HG03095 (cell line): ENCODE results near the gene ELN.

Experiments used
- ATAC-seq: cut with Tn5 transposase; IDR thresholded peaks from one replicate; pipeline ENCODE4 v1.9.1; 2021; ENCODE audit warnings: moderate library complexity; ENCODE audit not compliant: unreplicated experiment

ELN gene

DNA sequence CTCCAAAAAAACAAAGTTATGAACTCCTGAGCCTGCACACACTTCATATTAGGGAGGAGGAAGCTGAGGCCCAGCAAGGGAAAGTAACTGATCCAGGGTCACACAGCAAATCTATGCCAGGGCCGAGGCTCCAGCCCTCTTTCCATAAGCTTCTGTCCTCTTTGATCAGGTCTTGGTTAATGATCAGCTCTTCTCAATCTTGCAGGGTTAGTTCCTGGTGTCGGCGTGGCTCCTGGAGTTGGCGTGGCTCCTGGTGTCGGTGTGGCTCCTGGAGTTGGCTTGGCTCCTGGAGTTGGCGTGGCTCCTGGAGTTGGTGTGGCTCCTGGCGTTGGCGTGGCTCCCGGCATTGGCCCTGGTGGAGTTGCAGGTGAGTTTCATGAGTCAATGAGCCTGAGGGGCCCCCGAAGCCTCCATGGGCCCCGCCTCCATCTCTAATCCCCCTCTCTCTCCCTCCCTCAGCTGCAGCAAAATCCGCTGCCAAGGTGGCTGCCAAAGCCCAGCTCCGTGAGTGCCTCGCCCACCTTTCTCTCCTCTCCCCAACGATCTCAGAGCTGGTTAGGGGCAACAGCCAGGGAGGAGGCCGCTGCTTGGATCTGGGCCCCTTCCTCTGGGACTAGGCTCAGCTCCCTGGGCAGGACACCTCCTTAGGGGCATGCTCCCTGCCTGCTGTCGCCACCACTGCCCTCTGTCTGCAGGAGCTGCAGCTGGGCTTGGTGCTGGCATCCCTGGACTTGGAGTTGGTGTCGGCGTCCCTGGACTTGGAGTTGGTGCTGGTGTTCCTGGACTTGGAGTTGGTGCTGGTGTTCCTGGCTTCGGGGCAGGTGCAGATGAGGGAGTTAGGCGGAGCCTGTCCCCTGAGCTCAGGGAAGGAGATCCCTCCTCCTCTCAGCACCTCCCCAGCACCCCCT, 32.0 kb downstream of the ELN start:
- no peak for ATAC-seq

DNA sequence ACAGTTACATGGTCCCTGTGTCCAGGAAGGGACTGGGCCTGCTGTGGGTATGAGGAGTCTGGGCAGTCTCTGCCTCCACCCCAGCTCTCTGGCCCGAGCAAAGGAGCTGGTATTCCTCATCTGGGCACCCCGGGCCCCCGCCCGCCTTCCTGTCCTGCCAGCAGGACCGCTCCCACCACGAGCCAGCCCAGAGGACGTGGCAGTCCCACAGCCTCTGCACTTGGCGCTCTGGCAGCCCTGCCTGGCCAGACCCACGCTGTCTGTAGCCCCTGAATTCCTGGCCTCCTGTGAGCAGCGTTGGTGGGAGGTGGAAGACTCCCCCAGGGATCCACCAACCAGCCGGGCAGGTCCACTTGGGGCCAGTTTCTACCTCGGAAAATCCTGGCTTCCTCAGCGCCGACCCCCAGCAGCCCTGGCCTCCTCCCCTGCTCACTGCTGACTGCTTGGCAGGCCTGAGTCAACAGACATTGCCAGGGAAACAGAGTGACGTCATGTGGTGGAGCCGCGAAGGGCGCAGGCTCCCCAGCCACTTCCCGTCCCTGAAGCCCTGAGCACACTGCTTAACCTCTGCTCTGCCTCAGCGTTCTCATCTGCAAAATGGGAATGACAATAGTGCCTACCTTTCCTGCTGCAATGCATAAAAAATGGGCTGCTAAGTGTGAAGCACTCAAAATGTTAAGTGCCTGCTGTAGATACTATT, 34.0 kb downstream of the ELN start:
- ATAC-seq, result peak; percentile 63

DNA sequence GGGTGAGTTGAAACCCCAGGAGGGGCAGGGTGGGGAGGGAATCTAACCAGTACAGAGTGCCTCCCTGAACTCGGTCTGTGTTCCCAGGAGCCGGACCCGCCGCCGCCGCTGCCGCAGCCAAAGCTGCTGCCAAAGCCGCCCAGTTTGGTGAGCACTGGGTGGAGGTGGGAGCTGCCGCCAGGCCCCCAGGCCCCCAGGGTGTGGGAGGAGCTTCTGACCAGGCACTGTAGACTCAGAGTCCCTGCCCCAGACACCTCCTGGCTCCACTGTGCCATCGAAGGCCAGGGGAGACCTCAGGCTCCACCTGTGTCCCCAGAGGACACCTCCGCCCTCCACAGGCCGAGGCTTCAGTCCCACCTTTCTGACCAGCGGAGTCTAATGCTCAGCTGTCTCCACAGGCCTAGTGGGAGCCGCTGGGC, 35.3 kb downstream of the ELN start:
- no peak for ATAC-seq

DNA sequence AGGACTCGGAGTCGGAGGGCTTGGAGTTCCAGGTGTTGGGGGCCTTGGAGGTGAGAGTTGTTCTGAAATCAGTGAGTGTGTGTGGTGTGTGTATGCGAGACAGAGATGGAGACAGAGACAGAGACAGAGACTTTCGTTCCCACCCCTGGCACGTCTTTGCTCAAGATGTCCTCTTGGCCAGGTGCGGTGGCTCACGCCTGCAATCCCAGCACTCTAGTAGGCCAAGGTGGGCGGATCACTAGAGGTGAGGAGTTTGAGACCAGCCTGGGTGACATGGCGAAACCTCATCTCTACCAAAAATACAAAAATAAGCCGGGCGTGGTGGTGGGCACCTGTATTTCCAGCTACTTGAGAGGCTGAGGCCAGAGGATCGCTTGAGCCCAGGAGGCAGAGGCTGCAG, 35.7 kb downstream of the ELN start:
- no peak for ATAC-seq

DNA sequence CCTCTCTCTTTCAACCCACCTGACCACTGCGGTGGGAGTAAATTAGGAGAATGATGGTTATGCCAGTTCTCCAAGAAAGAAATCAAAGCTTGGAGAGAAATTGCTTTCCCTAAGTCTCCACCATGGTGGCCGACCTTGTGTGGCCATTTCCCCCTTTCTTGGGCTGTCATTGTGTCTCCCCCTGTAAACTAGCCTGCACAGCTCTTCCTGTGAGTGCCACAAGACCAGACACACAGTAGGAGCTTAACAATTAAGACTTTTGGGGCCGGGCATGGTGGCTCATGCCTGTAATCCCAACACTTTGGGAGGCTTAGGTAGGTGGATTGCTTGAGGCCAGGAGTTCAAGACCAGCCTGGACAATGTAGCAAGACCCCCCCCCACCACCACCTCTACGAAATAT, 36.7 kb downstream of the ELN start:
- no peak for ATAC-seq

DNA sequence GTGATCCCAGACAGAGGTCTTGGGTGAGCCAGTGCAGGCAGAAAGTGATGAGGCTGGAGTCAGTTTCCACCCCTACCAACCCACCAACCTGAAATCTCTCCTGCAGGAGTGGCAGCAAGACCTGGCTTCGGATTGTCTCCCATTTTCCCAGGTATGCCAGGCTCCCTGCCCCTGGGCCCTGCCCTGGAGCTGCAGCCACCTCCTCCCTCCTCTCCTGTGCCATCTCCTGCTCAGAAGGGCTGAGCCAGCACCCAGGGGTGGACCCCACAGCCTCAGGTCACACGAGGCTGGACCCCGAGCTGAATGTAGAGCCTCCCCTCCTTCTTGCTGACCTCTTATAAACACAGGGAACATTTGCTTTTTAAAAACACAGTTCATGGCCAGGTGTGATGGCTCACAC, 38.7 kb downstream of the ELN start:
- no peak for ATAC-seq

DNA sequence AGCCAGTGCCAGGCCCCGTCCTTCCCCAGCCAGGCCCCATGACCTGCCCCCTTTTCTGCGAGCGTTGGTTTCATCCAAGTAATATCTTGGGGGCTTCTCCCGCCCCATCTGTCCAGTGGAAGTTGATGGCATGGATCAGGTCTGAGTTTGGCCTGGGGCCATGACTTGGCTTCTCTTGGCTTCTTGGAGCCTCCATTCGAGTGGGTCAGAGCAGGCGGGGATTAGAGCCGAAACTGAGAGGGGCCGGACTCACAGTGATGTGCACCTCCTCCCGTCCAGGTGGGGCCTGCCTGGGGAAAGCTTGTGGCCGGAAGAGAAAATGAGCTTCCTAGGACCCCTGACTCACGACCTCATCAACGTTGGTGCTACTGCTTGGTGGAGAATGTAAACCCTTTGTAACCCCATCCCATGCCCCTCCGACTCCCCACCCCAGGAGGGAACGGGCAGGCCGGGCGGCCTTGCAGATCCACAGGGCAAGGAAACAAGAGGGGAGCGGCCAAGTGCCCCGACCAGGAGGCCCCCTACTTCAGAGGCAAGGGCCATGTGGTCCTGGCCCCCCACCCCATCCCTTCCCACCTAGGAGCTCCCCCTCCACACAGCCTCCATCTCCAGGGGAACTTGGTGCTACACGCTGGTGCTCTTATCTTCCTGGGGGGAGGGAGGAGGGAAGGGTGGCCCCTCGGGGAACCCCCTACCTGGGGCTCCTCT, 40.6 kb downstream of the ELN start:
- ATAC-seq, result no peak

DNA sequence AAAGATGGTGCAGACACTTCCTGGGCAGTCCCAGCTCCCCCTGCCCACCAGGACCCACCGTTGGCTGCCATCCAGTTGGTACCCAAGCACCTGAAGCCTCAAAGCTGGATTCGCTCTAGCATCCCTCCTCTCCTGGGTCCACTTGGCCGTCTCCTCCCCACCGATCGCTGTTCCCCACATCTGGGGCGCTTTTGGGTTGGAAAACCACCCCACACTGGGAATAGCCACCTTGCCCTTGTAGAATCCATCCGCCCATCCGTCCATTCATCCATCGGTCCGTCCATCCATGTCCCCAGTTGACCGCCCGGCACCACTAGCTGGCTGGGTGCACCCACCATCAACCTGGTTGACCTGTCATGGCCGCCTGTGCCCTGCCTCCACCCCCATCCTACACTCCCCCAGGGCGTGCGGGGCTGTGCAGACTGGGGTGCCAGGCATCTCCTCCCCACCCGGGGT, 41.1 kb downstream of the ELN start:
- no peak for ATAC-seq

DNA sequence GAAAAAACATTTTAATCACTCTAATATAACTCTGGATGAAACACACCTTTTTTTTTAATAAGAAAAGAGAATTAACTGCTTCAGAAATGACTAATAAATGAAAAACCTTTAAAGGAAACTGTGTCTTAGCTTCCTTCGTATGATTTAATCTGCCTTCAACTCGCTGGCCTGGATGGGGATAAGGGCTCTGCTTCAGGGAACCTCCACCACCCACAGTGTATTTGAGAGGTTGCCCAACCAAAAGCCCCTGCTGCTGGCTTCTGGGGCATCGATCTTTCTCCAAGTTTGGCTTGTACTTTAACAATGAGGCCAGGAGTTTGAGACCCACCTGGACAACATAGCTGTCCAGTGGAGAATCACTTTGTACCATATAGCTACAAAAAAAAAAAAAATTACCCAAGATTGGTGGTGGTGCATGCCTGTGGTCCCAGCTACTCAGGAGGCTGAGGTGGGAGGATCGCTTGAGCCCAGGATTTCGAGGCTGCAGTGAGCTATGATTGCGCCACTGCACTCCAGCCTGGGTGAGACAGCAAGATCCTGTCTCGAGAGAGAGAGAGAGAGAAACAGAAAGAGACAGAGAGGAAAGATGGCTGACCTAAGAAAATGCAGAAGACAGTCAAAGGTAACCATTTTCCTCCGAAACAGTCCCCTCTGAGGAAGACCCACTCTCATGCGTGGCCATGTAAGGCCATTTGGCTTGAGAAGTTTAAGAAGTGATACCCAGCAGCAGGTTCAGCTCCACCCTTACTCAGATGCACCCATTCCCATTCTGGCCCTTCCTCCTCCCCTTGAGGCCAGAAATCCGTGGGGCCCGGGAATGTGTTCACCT, 42.0 kb downstream of the ELN start:
- ATAC-seq, result no peak

DNA sequence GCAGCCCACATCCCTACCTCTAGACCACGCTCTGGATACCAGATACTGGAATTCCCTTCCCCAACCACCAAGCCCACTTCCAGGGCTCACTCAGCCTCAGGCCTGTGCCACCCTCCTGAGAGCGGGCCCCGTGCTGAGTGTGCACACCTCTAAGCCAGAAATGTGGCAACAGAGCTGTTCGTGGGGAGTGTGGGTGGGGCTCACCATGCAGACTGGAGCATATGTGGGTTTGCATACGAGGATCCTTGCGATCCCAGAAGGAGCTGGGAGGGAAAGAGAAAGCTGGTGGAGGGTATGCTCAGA, 42.6 kb downstream of the ELN start:
- ATAC-seq, result no peak

DNA sequence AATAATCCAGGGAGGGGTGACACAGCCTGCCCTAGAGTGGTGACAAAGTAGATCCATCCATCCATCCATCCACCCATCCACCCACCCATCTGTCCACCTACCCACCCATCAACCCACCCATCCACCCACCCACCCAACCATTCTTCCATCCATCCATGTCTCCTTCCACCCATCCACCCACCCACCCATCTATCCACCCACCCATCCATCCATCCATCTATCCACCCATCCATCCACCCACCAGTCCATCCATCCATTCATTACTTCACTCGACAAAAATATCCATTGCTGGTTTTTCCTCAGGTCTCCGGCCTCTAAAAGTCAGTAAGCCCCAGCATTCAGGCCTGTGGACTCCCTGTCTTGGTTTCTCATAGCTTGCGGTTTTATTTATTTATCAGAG, 43.1 kb downstream of the ELN start:
- ATAC-seq, result no peak

DNA sequence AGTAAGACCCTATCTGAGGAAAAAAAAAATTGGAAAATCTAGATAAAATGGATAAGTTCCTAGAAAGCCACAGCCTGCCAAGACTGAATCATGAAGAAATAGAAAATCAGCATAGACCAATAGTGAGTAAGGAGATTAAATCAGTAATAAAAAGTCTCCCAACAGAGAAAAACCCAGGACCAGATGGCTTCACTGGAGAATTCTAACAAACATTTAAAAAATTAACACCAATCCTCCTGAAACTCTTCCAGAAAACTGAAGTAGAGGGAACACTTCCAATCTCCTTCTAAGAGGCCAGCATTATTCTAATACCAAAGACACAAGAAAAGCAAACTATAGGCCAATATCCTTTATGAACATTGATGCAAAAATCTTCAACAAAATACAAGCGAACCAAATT, 46.8 kb downstream of the ELN start:
- ATAC-seq, result no peak

DNA sequence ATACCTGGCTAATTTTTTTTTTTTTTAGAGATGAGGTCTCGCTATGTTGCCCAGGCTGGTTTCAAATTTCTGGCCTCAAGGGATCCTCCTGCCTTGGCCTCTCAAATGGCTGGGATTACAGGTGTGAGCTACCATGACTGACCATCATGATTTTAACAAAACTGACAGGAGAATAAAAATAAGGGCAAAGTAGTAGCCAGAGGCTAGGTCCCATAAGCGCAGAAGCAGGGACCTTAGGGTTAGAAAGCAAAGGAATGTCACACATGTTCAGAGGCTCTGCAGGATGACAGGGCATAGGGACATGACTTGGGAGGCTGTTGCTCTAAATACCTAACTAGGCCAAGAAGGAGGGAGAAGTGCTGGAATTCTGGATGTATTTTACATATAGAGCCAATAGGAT, 50.5 kb downstream of the ELN start:
- no peak for ATAC-seq

DNA sequence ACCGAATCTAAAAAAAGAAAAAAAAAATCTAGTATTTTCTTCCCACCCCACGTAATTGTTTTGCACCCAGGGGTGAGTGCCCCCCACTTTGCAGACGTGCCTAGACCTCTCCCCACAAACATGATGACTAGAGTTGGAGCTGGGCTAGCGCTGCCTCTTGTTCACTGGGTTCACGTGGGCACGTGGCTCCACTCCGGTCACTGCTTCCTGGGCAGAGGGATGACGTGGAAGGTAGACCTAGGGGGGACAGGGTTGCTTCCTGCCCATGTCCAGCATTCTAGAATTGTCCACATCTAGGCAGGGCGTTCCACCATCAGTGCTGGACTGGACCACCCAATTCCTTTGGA, 54.8 kb downstream of the ELN start:
- ATAC-seq, result no peak

DNA sequence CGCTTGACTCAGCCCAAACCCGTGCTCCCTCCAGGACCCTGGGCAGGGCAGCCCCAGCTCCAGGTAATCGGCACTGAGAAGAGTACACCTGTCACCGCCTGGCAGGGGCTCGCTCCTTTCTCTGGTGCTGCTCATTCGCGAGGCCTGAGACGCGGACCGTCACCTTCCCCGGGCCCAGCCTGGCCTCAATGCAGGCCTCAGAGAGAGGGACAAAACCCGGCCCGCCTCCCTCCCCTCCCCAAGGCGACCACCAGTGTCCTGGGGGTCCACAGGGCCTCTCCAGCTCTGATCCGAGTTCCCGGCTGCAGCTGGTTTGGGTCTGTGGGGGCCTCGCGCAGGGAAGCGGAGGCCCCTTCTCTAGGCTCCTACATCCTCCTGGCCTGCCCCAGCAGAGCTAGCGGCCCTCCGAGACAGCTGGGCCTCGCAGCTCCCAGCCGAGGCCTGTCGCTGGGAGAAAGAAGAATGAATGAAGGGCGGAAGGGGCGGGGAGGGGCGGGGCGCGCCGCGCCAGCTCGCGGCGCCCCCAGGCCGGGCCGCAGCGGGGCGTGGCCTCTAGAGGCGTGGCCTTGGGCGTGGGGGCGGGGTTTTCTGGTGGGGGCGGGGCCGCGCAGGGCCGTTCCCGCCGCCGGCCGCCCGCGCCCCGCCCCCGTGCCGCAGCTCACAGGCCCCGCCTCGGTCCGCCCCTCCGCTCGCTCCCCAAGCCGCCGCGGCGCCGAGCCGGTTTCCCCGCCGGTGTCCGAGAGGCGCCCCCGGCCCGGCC, 55.3 kb downstream of the ELN start, which contains the start of gene LIMK1:
TSS of gene LIMK1 (plus strand) at position 688 of the 760 bp plus-strand sequence. CDS start 187 bp downstream, outside the sequence.
- peak; percentile 66 for ATAC-seq

DNA sequence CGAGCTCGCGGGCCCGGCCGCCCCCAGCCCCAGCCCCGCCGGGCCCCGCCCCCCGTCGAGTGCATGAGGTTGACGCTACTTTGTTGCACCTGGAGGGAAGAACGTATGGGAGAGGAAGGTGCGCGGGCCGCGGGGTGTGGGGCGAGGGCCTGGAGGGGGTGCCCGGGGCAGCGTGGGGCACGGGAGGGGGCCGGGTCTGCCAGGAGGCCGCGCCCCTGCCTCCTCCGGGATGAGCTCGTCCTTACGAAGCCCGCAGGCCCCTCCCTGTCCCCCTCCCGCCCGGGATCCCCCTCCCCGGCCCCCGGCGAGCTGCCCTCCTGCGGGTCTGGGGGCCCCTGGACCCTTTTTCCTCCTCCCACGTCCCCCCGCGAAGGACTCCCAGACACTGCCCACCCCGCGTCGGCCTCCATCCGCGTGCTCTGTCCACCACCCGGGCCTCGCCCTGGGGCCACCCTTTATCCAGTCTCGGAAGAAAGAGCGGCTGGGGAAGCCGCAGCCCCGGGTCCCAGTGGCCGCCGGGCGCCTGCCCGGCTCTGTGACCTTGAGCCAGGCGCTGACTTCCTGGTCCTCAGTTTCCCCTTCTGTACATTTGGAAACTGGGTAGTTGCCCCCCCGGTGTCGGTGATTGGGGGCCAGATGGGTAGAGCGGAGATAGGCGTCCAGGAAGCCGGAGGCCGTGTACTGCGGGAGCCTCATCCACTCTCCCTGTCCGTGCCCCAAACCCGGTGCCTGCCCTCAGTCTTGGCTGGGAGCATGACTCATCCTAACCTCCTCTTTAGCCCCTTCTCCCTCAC, 56.2 kb downstream of the ELN start:
- ATAC-seq, result peak; percentile 33

DNA sequence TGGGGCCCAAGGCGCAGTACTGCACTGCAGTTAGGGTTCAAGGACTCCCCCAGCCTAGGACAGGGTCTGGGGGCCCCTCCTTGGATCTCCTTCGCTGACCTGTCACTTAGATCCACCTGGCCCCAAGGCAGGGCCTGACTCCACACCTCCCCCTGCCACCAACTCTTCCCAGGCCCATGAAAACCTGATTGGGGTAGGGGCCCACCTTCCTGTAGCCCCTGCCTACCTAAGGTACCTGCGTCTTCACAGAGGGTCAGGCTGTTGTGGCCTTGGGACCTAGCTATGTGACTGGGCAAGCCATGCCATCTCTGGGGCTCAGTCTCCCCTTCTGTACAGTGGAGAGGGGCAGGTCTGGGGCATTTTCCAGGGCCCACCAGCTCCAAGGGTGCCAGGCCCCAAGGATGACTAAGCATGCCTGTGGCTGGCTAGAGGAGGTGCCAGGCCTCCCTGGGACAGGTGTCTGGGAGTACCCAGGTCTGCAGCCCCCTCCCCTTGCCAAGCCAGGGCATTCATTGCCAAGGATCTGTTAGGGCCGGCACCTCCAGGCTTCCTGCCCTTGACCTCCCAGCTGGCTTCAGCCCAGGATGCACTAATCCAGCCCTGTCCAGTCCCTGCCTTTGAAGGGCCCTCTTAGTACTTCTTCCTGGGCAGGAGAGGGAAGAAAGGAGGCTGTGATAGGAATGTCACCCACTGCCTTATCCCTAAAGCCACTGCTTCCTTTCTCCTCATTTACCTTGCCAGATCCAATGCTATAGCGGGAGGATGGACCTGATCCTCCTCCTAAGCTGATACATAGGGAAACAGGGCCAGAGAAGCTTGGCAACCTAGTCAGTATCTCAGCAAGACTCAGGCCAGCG, 57.0 kb downstream of the ELN start:
- no peak for ATAC-seq

DNA sequence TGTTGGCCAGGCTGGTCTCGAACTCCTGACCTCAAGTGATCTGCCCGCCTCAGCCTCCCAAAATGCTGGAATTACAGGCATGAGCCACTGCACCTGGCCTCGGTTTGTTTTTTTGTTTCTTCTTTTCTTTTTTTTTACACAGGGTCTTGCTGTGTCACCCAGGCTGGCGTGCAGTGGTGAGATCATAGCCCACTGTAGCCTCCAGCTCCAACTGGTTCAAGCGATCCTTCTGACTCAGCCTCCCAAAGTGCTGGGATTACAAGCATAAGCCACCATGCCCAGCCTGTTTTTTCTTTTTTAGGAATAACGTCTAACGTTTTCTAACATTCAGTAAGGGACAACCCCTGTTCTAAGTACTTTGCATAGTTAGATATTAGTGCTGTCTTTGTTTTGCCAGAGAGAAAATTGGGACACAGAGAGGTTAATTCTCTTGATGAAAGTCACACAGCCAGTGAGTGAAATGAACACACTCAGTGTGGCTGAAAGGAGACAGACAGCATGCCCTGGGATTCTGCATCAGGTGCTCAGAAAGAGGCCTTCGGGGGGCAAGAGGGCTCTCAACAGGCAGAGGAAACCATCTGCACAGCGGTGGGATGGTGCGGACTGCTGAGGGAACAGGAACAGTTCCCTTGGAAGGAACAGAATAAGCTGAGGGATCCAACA, 59.9 kb downstream of the ELN start:
- ATAC-seq, result no peak
